Small intestine (tissue), 7 donors: ENCODE results near the gene DHRS7B. TPM values are rescaled to one million over a fixed set of nuclear protein-coding genes. Genes with fewer than 3 reads are reported as not detected.

Experiments
- DNase-seq, 2 donors: peaks; one replicate each; pipeline versions ENCODE4 v3.0.0 to v3.0.0-alpha.2; 2013
- FAIRE-seq: peaks from 2 replicates; lab custom pipeline; 2012; peaks lifted over from hg19 to GRCh38; lab: Jason Lieb, UNC
- H3K27ac ChIP-seq, 3 donors: one replicate each; pipeline ENCODE4 v1.5.1; 2013; ENCODE audit warnings: low read length in 2 of 3, mild to moderate bottlenecking in 2 of 3, control low read depth in 1 of 3, inconsistent platforms in 1 of 3, low read depth in 1 of 3, moderate library complexity in 1 of 3
- H3K27me3 ChIP-seq, 3 donors: one replicate each; pipeline ENCODE4 v1.6.1; 2013; ENCODE audit warnings: low read length in 3 of 3, inconsistent platforms in 1 of 3; ENCODE audit not compliant: control insufficient read depth in 3 of 3, insufficient read depth in 3 of 3
- H3K36me3 ChIP-seq, 3 donors: one replicate each; pipeline ENCODE4 v1.6.1; 2013; ENCODE audit warnings: low read length in 3 of 3, inconsistent platforms in 1 of 3, low read depth in 1 of 3, mild to moderate bottlenecking in 1 of 3, moderate library complexity in 1 of 3; ENCODE audit not compliant: control insufficient read depth in 3 of 3, insufficient read depth in 2 of 3
- H3K4me1 ChIP-seq, 3 donors: one replicate each; pipeline ENCODE4 v1.6.1; 2013; ENCODE audit warnings: low read length in 2 of 3, inconsistent platforms in 1 of 3, low read depth in 1 of 3, mild to moderate bottlenecking in 1 of 3, moderate library complexity in 1 of 3; ENCODE audit not compliant: control insufficient read depth in 3 of 3, insufficient read depth in 2 of 3
- H3K4me3 ChIP-seq, 3 donors: one replicate each; pipeline ENCODE4 v1.5.1; 2013; ENCODE audit warnings: low read length in 3 of 3, control low read depth in 1 of 3, inconsistent platforms in 1 of 3, low read depth in 1 of 3, mild to moderate bottlenecking in 1 of 3, moderate library complexity in 1 of 3
- H3K9me3 ChIP-seq, 2 donors: one replicate each; pipeline ENCODE4 v1.6.1; 2013; ENCODE audit warnings: low read depth in 1 of 2, low read length in 1 of 2; ENCODE audit not compliant: control insufficient read depth in 2 of 2, insufficient read depth in 1 of 2
- WGBS, 3 donors: extraction: QIAGEN DNeasy Blood & Tissue Kit; methylation state at CpG; one replicate each; pipeline ENCODE4 v1.1.7; 2013; 5-methylcytosine and 5-hydroxymethylcytosine counted together
- polyA plus RNA-seq, 4 donors: library from polyadenylated mRNA; stranded (reverse) in 3 of 4; unstranded in 1 of 4; fragments of 200-250 nt in 3 of 4; fragments of 120-200 nt in 1 of 4; gene quantifications; one replicate each; pipeline versions ENCODE4 v1.2.1 to v1.2.3, GENCODE V29; 2013
- donor health status: healthy with polysubstance abuse.
- donor health status: control.
- donor health status: control.
- donor health status: Bipolar disorder and iron deficiency.
- donor health status: healthy.

The DHRS7B gene
- polyA plus RNA-seq, 4 donors, result 23.5 to 33.7 (median 27.8) TPM

- Histone ChIP-seq H3K27me3 (no peaks in the 10 kb centered on the region), H3K9me3 (no peaks in the 10 kb centered on the region), H3K4me3 (no peak overlapping the region), H3K27ac (peak overlapping the region in 1 of 3 donors; percentile 43), H3K36me3 (peaks cover 3 to 46% (median 17%) of the 10 kb centered on the region in 3 donors), H3K4me1 (peaks cover 0 to 3% (median 0%) of the 10 kb centered on the region in 3 donors)
- WGBS, 3 donors, result 28 to 39% (median 35%) methylated on average over 8 of the region's 8 CpGs
- no peak for FAIRE-seq
- DNase-seq, result peak in 1 of 2 donors; percentile 16
Measured at GRCh38 chr17:21194226-21194625, 67.5 kb downstream of the DHRS7B start.

- Histone ChIP-seq H3K4me3 (no peak overlapping the region), H3K9me3 (no peaks in the 10 kb centered on the region), H3K36me3 (peaks cover 3 to 46% (median 14%) of the 10 kb centered on the region in 3 donors), H3K27me3 (no peaks in the 10 kb centered on the region), H3K4me1 (peaks cover 0 to 3% (median 0%) of the 10 kb centered on the region in 3 donors), H3K27ac (no peak overlapping the region)
- no peak for DNase-seq
- WGBS, 3 donors, result 64 to 84% (median 73%) methylated on average over 5 of the region's 5 CpGs
- FAIRE-seq, result no peak
Measured at GRCh38 chr17:21194703-21195102, 67.9 kb downstream of the DHRS7B start.

- no peak overlapping the region for H3K27ac ChIP-seq
- no peak for FAIRE-seq
- H3K4me3 ChIP-seq, result no peak overlapping the region
- 73 to 90% (median 82%) methylated on average over 5 of the region's 5 CpGs for WGBS, 3 donors
- H3K36me3 ChIP-seq, result peaks cover 3 to 46% (median 14%) of the 10 kb centered on the region in 3 donors
- H3K9me3 ChIP-seq, result no peaks in the 10 kb centered on the region
- no peaks in the 10 kb centered on the region for H3K27me3 ChIP-seq
- peaks cover 0 to 3% (median 0%) of the 10 kb centered on the region in 3 donors for H3K4me1 ChIP-seq
- no peak for DNase-seq
Measured at GRCh38 chr17:21196126-21196525, 69.4 kb downstream of the DHRS7B start.

- 95 to 97% (median 95%) methylated on average over 20 of the region's 20 CpGs for WGBS, 3 donors
- no peak overlapping the region for H3K4me3 ChIP-seq
- H3K27ac ChIP-seq, result no peak overlapping the region
- H3K27me3 ChIP-seq, result no peaks in the 10 kb centered on the region
- no peak for DNase-seq
- H3K4me1 ChIP-seq, result peaks cover 0 to 3% (median 0%) of the 10 kb centered on the region in 3 donors
- H3K36me3 ChIP-seq, result peaks cover 3 to 57% (median 14%) of the 10 kb centered on the region in 3 donors
- no peak for FAIRE-seq
- no peaks in the 10 kb centered on the region for H3K9me3 ChIP-seq
Measured at GRCh38 chr17:21198411-21198810, 71.6 kb downstream of the DHRS7B start.

- Histone ChIP-seq H3K27me3 (no peaks in the 10 kb centered on the region), H3K4me1 (no peaks in the 10 kb centered on the region), H3K4me3 (no peak overlapping the region), H3K36me3 (peaks cover 3 to 53% (median 14%) of the 10 kb centered on the region in 3 donors), H3K9me3 (no peaks in the 10 kb centered on the region), H3K27ac (no peak overlapping the region)
- FAIRE-seq (no peak), DNase-seq (no peak)
- WGBS, 3 donors, result 71 to 79% (median 71%) methylated on average over 8 to 9 of the region's 9 CpGs
Measured at GRCh38 chr17:21199311-21199710, 72.5 kb downstream of the DHRS7B start.

- Histone ChIP-seq H3K9me3 (no peaks in the 10 kb centered on the region), H3K4me3 (no peak overlapping the region), H3K36me3 (peaks cover 3 to 53% (median 14%) of the 10 kb centered on the region in 3 donors), H3K27me3 (no peaks in the 10 kb centered on the region), H3K4me1 (no peaks in the 10 kb centered on the region), H3K27ac (no peak overlapping the region)
- WGBS, 3 donors, result 65 to 86% (median 84%) methylated on average over 10 of the region's 10 CpGs
- no peak for FAIRE-seq
- DNase-seq, result no peak
Measured at GRCh38 chr17:21199856-21200255, 73.1 kb downstream of the DHRS7B start.

GRCh38 chr17:21200590-21201297 is 74.0 kb downstream of the DHRS7B start:
- H3K27ac ChIP-seq, result no peak overlapping the region
- WGBS, 3 donors, result 83 to 86% (median 84%) methylated on average over 15 of the region's 15 CpGs

GRCh38 chr17:21201298-21201595 is 74.5 kb downstream of the DHRS7B start:
- Histone ChIP-seq H3K4me3 (no peak overlapping the region), H3K36me3 (peaks cover 3 to 49% (median 12%) of the 10 kb centered on the region in 3 donors), H3K27me3 (no peaks in the 10 kb centered on the region), H3K27ac (no peak overlapping the region), H3K4me1 (no peaks in the 10 kb centered on the region), H3K9me3 (no peaks in the 10 kb centered on the region)
- DNase-seq, result no peak
- WGBS, 3 donors, result 53 to 61% (median 55%) methylated on average over 5 of the region's 5 CpGs
- FAIRE-seq, result no peak

More at GRCh38 chr17:21200590-21201297, 74.0 kb downstream of the DHRS7B start:
- H3K9me3 ChIP-seq, result no peaks in the 10 kb centered on the region
- H3K4me1 ChIP-seq, result no peaks in the 10 kb centered on the region
- H3K36me3 ChIP-seq, result peaks cover 3 to 52% (median 14%) of the 10 kb centered on the region in 3 donors
- DNase-seq (no peak), FAIRE-seq (no peak)
- H3K27me3 ChIP-seq, result no peaks in the 10 kb centered on the region
- no peak overlapping the region for H3K4me3 ChIP-seq
